RWPE2 (cell line): ENCODE measurements around the gene BCLAF1.

ENCODE experiments used
- ATAC-seq: fragments of 200-7000 bp; cut with Tn5 transposase; 3 replicates; pipeline ENCODE4 v1.9.1; 2021; ENCODE audit warnings: low read depth
- DNase-seq: peaks from one replicate; pipeline ENCODE4 v3.0.0-alpha.2; 2020; ENCODE audit warnings: low spot score
- H3K27ac ChIP-seq: fragments of 450-650 bp; 2 replicates; pipeline ENCODE4 v1.5.1; 2017; ENCODE audit warnings: mild to moderate bottlenecking; ENCODE audit not compliant: poor library complexity, severe bottlenecking
- H3K27me3 ChIP-seq: fragments of 250-450 bp; sonication (Bioruptor Pico); 2 replicates; pipeline ENCODE4 v1.5.1; 2021; ENCODE audit warnings: mild to moderate bottlenecking, moderate library complexity; ENCODE audit not compliant: insufficient read depth, poor library complexity, severe bottlenecking
- H3K36me3 ChIP-seq: fragments of 250-450 bp; sonication (Bioruptor Pico); 2 replicates; pipeline ENCODE4 v1.5.1; 2020; ENCODE audit warnings: low read depth, mild to moderate bottlenecking, moderate library complexity
- H3K4me1 ChIP-seq: fragments of 250-450 bp; sonication (Bioruptor Pico); 2 replicates; pipeline ENCODE4 v1.5.1; 2021; ENCODE audit warnings: mild to moderate bottlenecking, moderate library complexity; ENCODE audit not compliant: insufficient read depth, poor library complexity, severe bottlenecking
- H3K4me3 ChIP-seq: fragments of 250-450 bp; sonication (Bioruptor Pico); 2 replicates; pipeline ENCODE4 v1.5.1; 2021; ENCODE audit warnings: mild to moderate bottlenecking, moderate library complexity; ENCODE audit not compliant: severe bottlenecking
- H3K9me3 ChIP-seq: fragments of 250-450 bp; sonication (Bioruptor Pico); 2 replicates; pipeline ENCODE4 v1.5.1; 2021; ENCODE audit warnings: mild to moderate bottlenecking, moderate library complexity; ENCODE audit not compliant: severe bottlenecking
- TF ChIP-seq, protein P1 (sequence below): fragments of 450-650 bp; IDR thresholded peaks from one replicate; pipeline ENCODE4 v1.5.1; 2017; ENCODE audit warnings: mild to moderate bottlenecking, moderate library complexity; ENCODE audit not compliant: poor library complexity, severe bottlenecking

Gene BCLAF1

DNA sequence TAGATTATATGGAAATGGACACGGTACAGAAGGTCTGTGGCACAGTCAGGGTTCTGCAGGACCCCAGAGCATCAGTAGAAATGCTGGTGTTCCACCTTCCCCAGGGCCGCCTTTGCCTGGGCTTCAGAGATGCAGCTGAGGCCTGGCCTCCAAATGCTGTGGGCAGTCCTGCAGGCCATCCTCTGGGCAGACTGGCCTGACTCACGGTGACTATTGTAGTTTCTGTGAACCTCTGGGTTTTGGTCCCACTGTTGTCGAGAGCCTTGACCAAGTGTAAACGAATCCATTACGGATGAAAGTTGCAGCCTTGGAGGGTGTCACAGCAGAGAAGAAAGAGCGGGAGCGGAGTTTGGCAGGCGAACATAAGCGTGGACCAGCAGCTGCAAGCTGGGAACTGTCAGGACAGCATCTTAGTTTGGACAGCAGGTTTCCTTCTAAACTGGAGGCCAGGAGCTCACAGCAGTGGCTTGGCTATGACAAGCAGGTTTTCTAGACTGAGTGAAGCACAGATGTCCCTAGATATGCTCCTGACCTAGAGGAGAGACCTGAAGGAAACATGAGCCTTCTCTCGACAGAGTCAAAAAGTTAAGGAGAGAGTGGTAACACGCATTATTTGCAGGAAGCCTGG lies 46.2 kb upstream of the BCLAF1 start:
- TF ChIP-seq, protein P1, sequence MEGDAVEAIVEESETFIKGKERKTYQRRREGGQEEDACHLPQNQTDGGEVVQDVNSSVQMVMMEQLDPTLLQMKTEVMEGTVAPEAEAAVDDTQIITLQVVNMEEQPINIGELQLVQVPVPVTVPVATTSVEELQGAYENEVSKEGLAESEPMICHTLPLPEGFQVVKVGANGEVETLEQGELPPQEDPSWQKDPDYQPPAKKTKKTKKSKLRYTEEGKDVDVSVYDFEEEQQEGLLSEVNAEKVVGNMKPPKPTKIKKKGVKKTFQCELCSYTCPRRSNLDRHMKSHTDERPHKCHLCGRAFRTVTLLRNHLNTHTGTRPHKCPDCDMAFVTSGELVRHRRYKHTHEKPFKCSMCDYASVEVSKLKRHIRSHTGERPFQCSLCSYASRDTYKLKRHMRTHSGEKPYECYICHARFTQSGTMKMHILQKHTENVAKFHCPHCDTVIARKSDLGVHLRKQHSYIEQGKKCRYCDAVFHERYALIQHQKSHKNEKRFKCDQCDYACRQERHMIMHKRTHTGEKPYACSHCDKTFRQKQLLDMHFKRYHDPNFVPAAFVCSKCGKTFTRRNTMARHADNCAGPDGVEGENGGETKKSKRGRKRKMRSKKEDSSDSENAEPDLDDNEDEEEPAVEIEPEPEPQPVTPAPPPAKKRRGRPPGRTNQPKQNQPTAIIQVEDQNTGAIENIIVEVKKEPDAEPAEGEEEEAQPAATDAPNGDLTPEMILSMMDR = no peak
- Histone ChIP-seq H3K4me1 (no peaks in the 10 kb centered on the region), H3K27me3 (no peaks in the 10 kb centered on the region), H3K9me3 (no peaks in the 10 kb centered on the region), H3K4me3 (no peak overlapping the region), H3K36me3 (no peaks in the 10 kb centered on the region), H3K27ac (no peak overlapping the region)
- DNase-seq (no peak), ATAC-seq (no peak)

- Histone ChIP-seq H3K27me3 (no peaks in the 10 kb centered on the region), H3K27ac (no peak overlapping the region), H3K9me3 (no peaks in the 10 kb centered on the region), H3K4me3 (no peak overlapping the region), H3K36me3 (no peaks in the 10 kb centered on the region), H3K4me1 (no peaks in the 10 kb centered on the region)
- DNase-seq = no peak
- no peak for ATAC-seq
- TF ChIP-seq, protein P1 = no peak
These were observed 45.2 kb upstream of the BCLAF1 start for GRCh38 chr6:136334853-136335252.

- Histone ChIP-seq H3K27ac (no peak overlapping the region), H3K36me3 (no peaks in the 10 kb centered on the region), H3K4me3 (no peak overlapping the region), H3K27me3 (no peaks in the 10 kb centered on the region), H3K4me1 (no peaks in the 10 kb centered on the region), H3K9me3 (no peaks in the 10 kb centered on the region)
- TF ChIP-seq, protein P1 = no peak
- no peak for ATAC-seq
- no peak for DNase-seq
These were observed 44.8 kb upstream of the BCLAF1 start for GRCh38 chr6:136334465-136334846.

- Histone ChIP-seq H3K4me3 (no peak overlapping the region), H3K36me3 (no peaks in the 10 kb centered on the region), H3K9me3 (no peaks in the 10 kb centered on the region), H3K27ac (no peak overlapping the region), H3K27me3 (no peaks in the 10 kb centered on the region), H3K4me1 (no peaks in the 10 kb centered on the region)
- ATAC-seq = no peak
- TF ChIP-seq, protein P1 = no peak
- DNase-seq = no peak
These were observed 44.3 kb upstream of the BCLAF1 start for GRCh38 chr6:136333824-136334464.

DNA sequence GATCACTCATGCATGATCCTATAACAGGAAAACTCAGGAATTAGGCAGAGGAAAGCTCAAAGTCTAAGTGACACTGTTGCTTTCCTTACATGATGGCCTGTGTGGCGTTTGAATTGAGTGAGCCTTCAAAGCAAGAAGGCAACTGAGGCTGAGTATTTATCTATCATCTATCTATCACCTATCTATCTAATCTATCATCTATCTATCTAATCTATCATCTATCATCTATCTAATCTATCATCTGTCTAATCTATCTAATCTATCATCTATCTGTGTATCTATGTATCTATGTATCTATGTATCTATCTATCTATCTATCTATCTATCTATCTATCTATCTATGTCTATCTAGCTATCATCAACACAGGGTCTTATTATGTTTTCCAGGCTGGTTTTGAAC lies 41.8 kb upstream of the BCLAF1 start:
- H3K27ac ChIP-seq = no peak overlapping the region
- no peak overlapping the region for H3K4me3 ChIP-seq
- no peaks in the 10 kb centered on the region for H3K36me3 ChIP-seq
- H3K9me3 ChIP-seq = no peaks in the 10 kb centered on the region
- no peaks in the 10 kb centered on the region for H3K4me1 ChIP-seq
- no peak for DNase-seq
- TF ChIP-seq, protein P1 = no peak
- no peak for ATAC-seq
- no peaks in the 10 kb centered on the region for H3K27me3 ChIP-seq
